GM12872 (cell line): ENCODE data around the gene PARD3.

Experiments used
- CTCF ChIP-seq: IDR thresholded peaks from 3 replicates; pipeline ENCODE4 v1.5.1; 2011; ENCODE audit warnings: low read depth, mild to moderate bottlenecking, low read length, moderate library complexity; ENCODE audit not compliant: insufficient read depth

PARD3 gene

GRCh38 chr10:34646331-34646730 lies 168.8 kb downstream of the PARD3 start:
- no peak for TF ChIP-seq CTCF

GRCh38 chr10:34644224-34644623 lies 170.9 kb downstream of the PARD3 start:
- no peak for TF ChIP-seq CTCF

- no peak for TF ChIP-seq CTCF
Measured at GRCh38 chr10:34643620-34644019, 171.5 kb downstream of the PARD3 start.

GRCh38 chr10:34641913-34642558 lies 173.1 kb downstream of the PARD3 start:
- no peak for TF ChIP-seq CTCF

GRCh38 chr10:34641147-34641912 lies 173.8 kb downstream of the PARD3 start:
- no peak for TF ChIP-seq CTCF

DNA sequence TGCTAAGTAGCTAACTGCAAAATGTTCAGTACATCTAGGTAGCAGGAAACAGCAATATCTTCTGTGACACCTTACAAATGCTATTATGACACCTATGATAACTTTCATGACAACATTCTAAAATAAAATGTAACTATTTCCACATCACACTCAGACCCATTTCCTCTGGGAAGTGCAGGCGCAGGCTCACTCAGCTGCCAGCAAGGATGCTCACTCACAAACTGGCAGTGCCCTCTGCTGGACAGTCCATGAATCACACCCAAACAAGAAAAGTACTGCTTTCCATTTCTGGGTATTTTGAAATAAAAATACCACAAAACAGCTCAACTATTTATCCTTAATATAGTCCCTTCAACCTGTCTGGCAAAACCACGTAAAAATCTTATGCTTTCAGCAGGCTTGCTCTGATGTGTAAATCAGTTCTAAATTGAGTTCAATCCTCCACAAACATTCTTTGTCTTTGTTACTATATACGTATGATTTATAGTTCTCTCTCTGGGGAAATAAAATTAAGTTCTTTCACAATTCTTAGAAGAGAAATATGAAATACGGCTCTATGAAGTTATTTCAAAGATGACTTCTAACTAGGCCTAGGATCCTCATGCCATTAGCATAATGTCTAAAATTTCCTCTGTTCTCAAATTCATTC lies 176.6 kb downstream of the PARD3 start:
- TF ChIP-seq CTCF = peak; percentile 91

- TF ChIP-seq CTCF = peak; percentile 97
Measured at GRCh38 chr10:34637418-34637911, 177.6 kb downstream of the PARD3 start.
